Ascending aorta (tissue), 2 donors: ENCODE measurements around the gene SGO1. TPM values are rescaled to one million over a fixed set of nuclear protein-coding genes. Genes with fewer than 3 reads are reported as not detected.

Source experiments
- DNase-seq, 2 donors: peaks; one replicate each; pipeline ENCODE4 v3.0.0-alpha.2; 2019; ENCODE audit warnings: low spot score in 2 of 2
- H3K27ac ChIP-seq, 2 donors: fragments of 200-600 bp; sonication (generic); one replicate each; pipeline ENCODE4 v1.5.1; 2016 to 2017; ENCODE audit warnings: mild to moderate bottlenecking in 1 of 2
- H3K27me3 ChIP-seq: fragments of 200-600 bp; sonication (generic); one replicate; pipeline ENCODE4 v1.5.1; 2017
- H3K36me3 ChIP-seq, 2 donors: fragments of 200-600 bp; sonication (generic); one replicate each; pipeline ENCODE4 v1.5.1; 2016
- H3K4me1 ChIP-seq, 2 donors: fragments of 200-600 bp; sonication (generic); one replicate each; pipeline ENCODE4 v1.5.1; 2016 to 2017; ENCODE audit warnings: mild to moderate bottlenecking in 1 of 2
- H3K4me3 ChIP-seq, 2 donors: fragments of 200-600 bp; sonication (generic); one replicate each; pipeline ENCODE4 v1.5.1; 2016 to 2017; ENCODE audit warnings: mild to moderate bottlenecking in 1 of 2
- H3K9me3 ChIP-seq, 2 donors: fragments of 200-600 bp; sonication (generic); one replicate each; pipeline ENCODE4 v1.5.1; 2016
- CTCF ChIP-seq, 3 experiments: fragments of 200-600 bp in 2 of 3; fragments of 450-650 bp in 1 of 3; sonication (generic) in 2 of 3; IDR thresholded peaks; one replicate each; pipeline ENCODE4 v1.5.1; 2016 to 2019; ENCODE audit warnings: antibody characterized with exemption in 3 of 3, mild to moderate bottlenecking in 1 of 3, moderate library complexity in 1 of 3
- intact Hi-C: fragments of 100-400 bp; cut with DNase I; formaldehyde crosslinking; loops from one replicate; pipeline ENCODE4 v1.15.1; 2023
- total RNA-seq: library from RNA; depleted of rRNA; stranded (reverse); fragments of >200 nt; gene quantifications from one replicate; pipeline ENCODE4 v1.1.0, GENCODE V29; 2016

Gene SGO1
- total RNA-seq, 1 donor from 2014 or later: not detected

DNA sequence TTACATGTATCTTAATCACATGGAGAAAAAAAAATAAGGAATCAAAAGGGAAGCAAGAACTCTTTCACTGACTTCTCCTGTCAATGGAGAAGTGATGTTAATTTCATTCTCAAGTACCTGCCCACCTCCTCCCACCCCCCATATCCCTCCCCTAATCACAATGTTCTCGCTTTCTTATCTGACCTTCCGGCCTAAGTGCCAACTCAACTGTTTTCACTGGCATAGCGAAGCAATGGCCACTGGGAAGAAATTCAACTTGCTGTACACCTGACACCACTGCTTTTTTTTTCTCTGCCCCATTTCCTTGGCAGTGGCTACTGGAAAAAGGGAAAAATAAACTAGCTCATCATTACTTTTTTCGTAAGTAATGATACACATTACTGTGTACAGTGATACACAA lies 3.8 kb downstream of the SGO1 start:
- intact Hi-C loops: loop anchor here (5.0 to 10.0 kb wide), 2 partner anchors 225 to 1573 kb away; partner anchors contain the start of gene ZNF385D
- Histone ChIP-seq H3K36me3 (no peaks in the 10 kb centered on the region), H3K4me1 (peaks cover 0 to 6% of the 10 kb centered on the region in 2 donors), H3K27ac (no peak overlapping the region), H3K27me3 (no peaks in the 10 kb centered on the region), H3K4me3 (no peak overlapping the region), H3K9me3 (no peaks in the 10 kb centered on the region)
- no peak for TF ChIP-seq CTCF (IDR thresholded peaks at IDR 0.05)
- no peak for DNase-seq

- H3K27ac ChIP-seq: no peak overlapping the region
- no peaks in the 10 kb centered on the region for H3K27me3 ChIP-seq
- no peaks in the 10 kb centered on the region for H3K9me3 ChIP-seq
- no peak for DNase-seq
- H3K4me1 ChIP-seq: peaks cover 0 to 6% of the 10 kb centered on the region in 2 donors
- intact Hi-C loops: loop anchor here (5.0 to 10.0 kb wide), 2 partner anchors 224 to 1574 kb away; partner anchors contain the start of gene ZNF385D
- no peak overlapping the region for H3K4me3 ChIP-seq
- no peak for TF ChIP-seq CTCF (IDR thresholded peaks at IDR 0.05)
- no peaks in the 10 kb centered on the region for H3K36me3 ChIP-seq
Measured at GRCh38 chr3:20181276-20181675, 4.7 kb downstream of the SGO1 start.

- no peak for DNase-seq
- TF ChIP-seq CTCF (IDR thresholded peaks at IDR 0.05): no peak
Measured at GRCh38 chr3:20173844-20174410, 12.1 kb downstream of the SGO1 start.

GRCh38 chr3:20161714-20162113 lies 24.3 kb downstream of the SGO1 start:
- Histone ChIP-seq H3K4me3 (no peak overlapping the region), H3K27ac (no peak overlapping the region), H3K9me3 (no peaks in the 10 kb centered on the region), H3K36me3 (no peaks in the 10 kb centered on the region), H3K27me3 (no peaks in the 10 kb centered on the region), H3K4me1 (no peaks in the 10 kb centered on the region)
- intact Hi-C loops: no loop called here
- no peak for TF ChIP-seq CTCF (IDR thresholded peaks at IDR 0.05)
- DNase-seq: no peak

More at GRCh38 chr3:20173844-20174410, 12.1 kb downstream of the SGO1 start:
- intact Hi-C loops: no loop called here
- no peaks in the 10 kb centered on the region for H3K27me3 ChIP-seq
- no peaks in the 10 kb centered on the region for H3K36me3 ChIP-seq
- H3K9me3 ChIP-seq: no peaks in the 10 kb centered on the region
- H3K4me1 ChIP-seq: no peaks in the 10 kb centered on the region
- H3K27ac ChIP-seq: no peak overlapping the region
- H3K4me3 ChIP-seq: no peak overlapping the region

DNA sequence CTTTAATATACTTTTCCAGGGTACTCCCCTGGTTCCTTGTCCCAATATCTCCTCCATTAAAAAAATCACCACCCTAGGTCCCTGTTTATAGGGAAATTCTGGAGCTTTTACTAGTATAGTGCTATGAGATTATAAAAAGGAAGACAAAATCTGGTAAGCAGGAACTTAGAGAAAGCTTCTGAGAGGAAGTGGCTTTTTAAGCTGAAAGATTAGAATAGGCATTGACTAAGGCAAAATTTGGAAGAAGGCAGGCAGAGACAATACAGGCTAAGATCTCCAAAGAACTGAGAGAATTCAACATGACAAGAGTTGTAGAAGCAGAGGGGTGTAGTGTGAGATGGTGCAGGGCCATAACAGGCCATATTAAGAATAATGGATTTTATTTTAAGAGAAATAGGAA lies 25.8 kb downstream of the SGO1 start:
- DNase-seq: no peak
- H3K27me3 ChIP-seq: no peaks in the 10 kb centered on the region
- H3K36me3 ChIP-seq: no peaks in the 10 kb centered on the region
- no peaks in the 10 kb centered on the region for H3K9me3 ChIP-seq
- intact Hi-C loops: no loop called here
- H3K27ac ChIP-seq: no peak overlapping the region
- no peak overlapping the region for H3K4me3 ChIP-seq
- no peaks in the 10 kb centered on the region for H3K4me1 ChIP-seq
- TF ChIP-seq CTCF (IDR thresholded peaks at IDR 0.05): no peak

- Histone ChIP-seq H3K27me3 (no peaks in the 10 kb centered on the region), H3K9me3 (no peaks in the 10 kb centered on the region), H3K36me3 (peaks cover 4 to 16% of the 10 kb centered on the region in 2 donors), H3K4me1 (no peaks in the 10 kb centered on the region), H3K27ac (no peak overlapping the region), H3K4me3 (no peak overlapping the region)
- no peak for DNase-seq
- TF ChIP-seq CTCF (IDR thresholded peaks at IDR 0.05): no peak
- intact Hi-C loops: no loop called here
Measured at GRCh38 chr3:20154928-20155327, 31.1 kb downstream of the SGO1 start.
